Measurements from ENCODE around the gene TOGARAM1. TPM values are rescaled to one million over a fixed set of nuclear protein-coding genes. Genes with fewer than 3 reads are reported as not detected.

Gene TOGARAM1
- total RNA-seq, 1 donor from 2014 or later: 14.7 TPM

GRCh38 chr14:44940211-44940610, 21.8 kb upstream of the TOGARAM1 start:
- Histone ChIP-seq H3K9me3 (ENCODE audit: insufficient read depth, low read depth, low read length) (no peaks in the 10 kb centered on the region), H4K20me1 (ENCODE audit: insufficient read depth, low read length) (peaks cover 5% of the 10 kb centered on the region), H3K27ac (ENCODE audit: low read depth, low read length) (no peak overlapping the region), H3K4me2 (ENCODE audit: low read length) (no peak overlapping the region), H2AFZ (ENCODE audit: low read depth, low read length) (no peak overlapping the region), H3K4me3 (ENCODE audit: insufficient read depth, low read depth, low read length) (no peak overlapping the region), H3K27me3 (ENCODE audit: insufficient read depth, low read length) (no peaks in the 10 kb centered on the region), H3K9ac (ENCODE audit: low read length) (no peak overlapping the region), H3K4me1 (ENCODE audit: insufficient read depth, low read length) (no peaks in the 10 kb centered on the region), H3K36me3 (ENCODE audit: insufficient read depth, low read length) (no peaks in the 10 kb centered on the region), H3K79me2 (ENCODE audit: insufficient read depth, low read length) (peaks cover 13% of the 10 kb centered on the region)
- Mint-ChIP-seq H3K9me3 (ENCODE audit: unreplicated experiment) (peaks cover 3% of the 10 kb centered on the region), H3K4me1 (ENCODE audit: low read depth, unreplicated experiment) (peaks cover 6% of the 10 kb centered on the region), H3K4me3 (ENCODE audit: unreplicated experiment) (no peak overlapping the region), H3K36me3 (ENCODE audit: low read depth, unreplicated experiment) (peaks cover 24% of the 10 kb centered on the region), H3K27ac (ENCODE audit: unreplicated experiment) (no peak overlapping the region), H3K27me3 (ENCODE audit: low read depth, unreplicated experiment) (no peaks in the 10 kb centered on the region)
- FAIRE-seq: no peak
- TF ChIP-seq CTCF (IDR thresholded peaks at IDR 0.05; ENCODE audit: insufficient read depth, low read depth, low read length) (no peak), EZH2 (IDR thresholded peaks at IDR 0.05; ENCODE audit: insufficient read depth, low read length) (no peak)
- no peak for DNase-seq (ENCODE audit: low read depth)

GRCh38 chr14:44940944-44941343, 21.0 kb upstream of the TOGARAM1 start:
- Histone ChIP-seq H2AFZ (ENCODE audit: low read depth, low read length) (no peak overlapping the region), H3K4me3 (ENCODE audit: insufficient read depth, low read depth, low read length) (no peak overlapping the region), H3K4me1 (ENCODE audit: insufficient read depth, low read length) (peaks cover 4% of the 10 kb centered on the region), H3K9ac (ENCODE audit: low read length) (no peak overlapping the region), H3K9me3 (ENCODE audit: insufficient read depth, low read depth, low read length) (no peaks in the 10 kb centered on the region), H4K20me1 (ENCODE audit: insufficient read depth, low read length) (peaks cover 8% of the 10 kb centered on the region), H3K27me3 (ENCODE audit: insufficient read depth, low read length) (no peaks in the 10 kb centered on the region), H3K27ac (ENCODE audit: low read depth, low read length) (no peak overlapping the region), H3K79me2 (ENCODE audit: insufficient read depth, low read length) (peaks cover 13% of the 10 kb centered on the region), H3K4me2 (ENCODE audit: low read length) (no peak overlapping the region), H3K36me3 (ENCODE audit: insufficient read depth, low read length) (no peaks in the 10 kb centered on the region)
- no peak overlapping the region for H3K27ac Mint-ChIP-seq (ENCODE audit: unreplicated experiment)
- no peak for FAIRE-seq
- peaks cover 24% of the 10 kb centered on the region for H3K36me3 Mint-ChIP-seq (ENCODE audit: low read depth, unreplicated experiment)
- TF ChIP-seq CTCF (IDR thresholded peaks at IDR 0.05; ENCODE audit: insufficient read depth, low read depth, low read length) (no peak), EZH2 (IDR thresholded peaks at IDR 0.05; ENCODE audit: insufficient read depth, low read length) (no peak)
- H3K4me1 Mint-ChIP-seq (ENCODE audit: low read depth, unreplicated experiment): peaks cover 6% of the 10 kb centered on the region
- DNase-seq (ENCODE audit: low read depth): no peak
- no peaks in the 10 kb centered on the region for H3K27me3 Mint-ChIP-seq (ENCODE audit: low read depth, unreplicated experiment)
- no peak overlapping the region for H3K4me3 Mint-ChIP-seq (ENCODE audit: unreplicated experiment)
- H3K9me3 Mint-ChIP-seq (ENCODE audit: unreplicated experiment): peaks cover 3% of the 10 kb centered on the region

- Mint-ChIP-seq H3K4me1 (ENCODE audit: low read depth, unreplicated experiment) (peaks cover 6% of the 10 kb centered on the region), H3K27ac (ENCODE audit: unreplicated experiment) (no peak overlapping the region), H3K9me3 (ENCODE audit: unreplicated experiment) (peaks cover 3% of the 10 kb centered on the region), H3K27me3 (ENCODE audit: low read depth, unreplicated experiment) (no peaks in the 10 kb centered on the region), H3K4me3 (ENCODE audit: unreplicated experiment) (no peak overlapping the region), H3K36me3 (ENCODE audit: low read depth, unreplicated experiment) (peaks cover 24% of the 10 kb centered on the region)
- Histone ChIP-seq H3K9me3 (ENCODE audit: insufficient read depth, low read depth, low read length) (no peaks in the 10 kb centered on the region), H3K9ac (ENCODE audit: low read length) (no peak overlapping the region), H3K4me1 (ENCODE audit: insufficient read depth, low read length) (peaks cover 4% of the 10 kb centered on the region), H3K4me2 (ENCODE audit: low read length) (no peak overlapping the region), H3K27me3 (ENCODE audit: insufficient read depth, low read length) (no peaks in the 10 kb centered on the region), H3K4me3 (ENCODE audit: insufficient read depth, low read depth, low read length) (no peak overlapping the region), H4K20me1 (ENCODE audit: insufficient read depth, low read length) (peaks cover 8% of the 10 kb centered on the region), H2AFZ (ENCODE audit: low read depth, low read length) (no peak overlapping the region), H3K36me3 (ENCODE audit: insufficient read depth, low read length) (no peaks in the 10 kb centered on the region), H3K79me2 (ENCODE audit: insufficient read depth, low read length) (peaks cover 13% of the 10 kb centered on the region), H3K27ac (ENCODE audit: low read depth, low read length) (no peak overlapping the region)
- peak; percentile 5 for FAIRE-seq
- TF ChIP-seq EZH2 (IDR thresholded peaks at IDR 0.05; ENCODE audit: insufficient read depth, low read length): no peak
- no peak for TF ChIP-seq CTCF (IDR thresholded peaks at IDR 0.05; ENCODE audit: insufficient read depth, low read depth, low read length)
- peak; percentile 29 for DNase-seq (ENCODE audit: low read depth)
Observed at GRCh38 chr14:44941591-44941990, 20.4 kb upstream of the TOGARAM1 start.

Data from astrocyte (in vitro differentiated cells and primary cell).